8988T (cell line): ENCODE results near the gene CATSPERB.
"Not testable (repeated sequence)": the region's sequence is repeated elsewhere in the genome, so short reads cannot be mapped to it uniquely, and the experiment has no call there.

Experiments used
- DNase-seq: peaks from one replicate; pipeline ENCODE4 v3.0.0; 2011

CATSPERB gene

GRCh38 chr14:91731018-91731417 is 868 bp downstream of the CATSPERB start:
- no peak for DNase-seq

- no peak for DNase-seq
These were observed 2.1 kb downstream of the CATSPERB start for GRCh38 chr14:91729756-91730155.

GRCh38 chr14:91728616-91729183 is 3.2 kb downstream of the CATSPERB start:
- DNase-seq, result no peak

- DNase-seq, result no peak
These were observed 4.8 kb downstream of the CATSPERB start for GRCh38 chr14:91727121-91727520.

- no peak for DNase-seq
These were observed 8.4 kb downstream of the CATSPERB start for GRCh38 chr14:91723501-91723900.

- no peak for DNase-seq
These were observed 9.5 kb downstream of the CATSPERB start for GRCh38 chr14:91722386-91722785.

GRCh38 chr14:91719839-91720238 is 12.0 kb downstream of the CATSPERB start:
- DNase-seq, result no peak

GRCh38 chr14:91716999-91717398 is 14.9 kb downstream of the CATSPERB start:
- no peak for DNase-seq

- no peak for DNase-seq
These were observed 17.1 kb downstream of the CATSPERB start for GRCh38 chr14:91714805-91715204.

- no peak for DNase-seq
These were observed 23.1 kb downstream of the CATSPERB start for GRCh38 chr14:91708795-91709194.

- no peak for DNase-seq
These were observed 24.9 kb downstream of the CATSPERB start for GRCh38 chr14:91706996-91707395.

GRCh38 chr14:91694643-91695042 is 37.2 kb downstream of the CATSPERB start:
- DNase-seq, result no peak

GRCh38 chr14:91693346-91693745 is 38.5 kb downstream of the CATSPERB start:
- DNase-seq, result no peak

- DNase-seq, result no peak
These were observed 39.8 kb downstream of the CATSPERB start for GRCh38 chr14:91692075-91692474.

- DNase-seq, result no peak
These were observed 42.3 kb downstream of the CATSPERB start for GRCh38 chr14:91689608-91690007.

GRCh38 chr14:91687436-91687835 is 44.5 kb downstream of the CATSPERB start:
- not testable (repeated sequence) for DNase-seq

GRCh38 chr14:91685600-91685999 is 46.3 kb downstream of the CATSPERB start:
- no peak for DNase-seq

- DNase-seq, result no peak
These were observed 49.9 kb downstream of the CATSPERB start for GRCh38 chr14:91681893-91682563.

GRCh38 chr14:91681118-91681517 is 50.8 kb downstream of the CATSPERB start:
- no peak for DNase-seq

GRCh38 chr14:91679273-91679672 is 52.6 kb downstream of the CATSPERB start:
- no peak for DNase-seq

- DNase-seq, result not testable (repeated sequence)
These were observed 54.2 kb downstream of the CATSPERB start for GRCh38 chr14:91677687-91678086.

- DNase-seq, result no peak
These were observed 57.0 kb downstream of the CATSPERB start for GRCh38 chr14:91674911-91675310.

- DNase-seq, result no peak
These were observed 62.0 kb downstream of the CATSPERB start for GRCh38 chr14:91669867-91670266.

GRCh38 chr14:91667101-91667500 is 64.8 kb downstream of the CATSPERB start:
- DNase-seq, result not testable (repeated sequence)

GRCh38 chr14:91660790-91661189 is 71.1 kb downstream of the CATSPERB start:
- DNase-seq, result no peak
